Liver (tissue), 3 donors: ENCODE measurements around the gene FTO.

ENCODE experiments used
- EGR1 ChIP-seq, 2 donors: IDR thresholded peaks; 2 replicates each; pipeline ENCODE4 v1.6.1; 2016 to 2018; ENCODE audit warnings: antibody characterized with exemption in 2 of 2, low read depth in 2 of 2
- GABPA ChIP-seq, 2 donors: IDR thresholded peaks in 1 of 2; conservative IDR thresholded peaks in 1 of 2; 2 replicates each; pipeline ENCODE4 v1.6.1; 2016; ENCODE audit warnings: antibody characterized with exemption in 2 of 2, mild to moderate bottlenecking in 1 of 2, moderate library complexity in 1 of 2
- HNF4G ChIP-seq: IDR thresholded peaks from 2 replicates; pipeline ENCODE4 v1.6.1; 2016; ENCODE audit warnings: antibody characterized with exemption
- MAX ChIP-seq: IDR thresholded peaks from 2 replicates; pipeline ENCODE4 v1.6.1; 2016; ENCODE audit warnings: antibody characterized with exemption
- RAD21 ChIP-seq, 2 donors: IDR thresholded peaks; 2 replicates each; pipeline ENCODE4 v1.6.1; 2016; ENCODE audit warnings: antibody characterized with exemption in 2 of 2, mild to moderate bottlenecking in 2 of 2
- REST ChIP-seq: IDR thresholded peaks from 2 replicates; pipeline ENCODE4 v1.6.1; 2016; ENCODE audit warnings: antibody characterized with exemption, mild to moderate bottlenecking
- RXRA ChIP-seq, 2 donors: IDR thresholded peaks; 2 replicates each; pipeline ENCODE4 v1.6.1; 2017 to 2018; ENCODE audit warnings: antibody characterized with exemption in 2 of 2, mild to moderate bottlenecking in 1 of 2
- SP1 ChIP-seq: IDR thresholded peaks from 2 replicates; pipeline ENCODE4 v1.6.1; 2018; ENCODE audit warnings: antibody characterized with exemption, mild to moderate bottlenecking
- TAF1 ChIP-seq: conservative IDR thresholded peaks from 2 replicates; pipeline ENCODE4 v1.6.1; 2016; ENCODE audit warnings: antibody characterized with exemption, mild to moderate bottlenecking
- YY1 ChIP-seq: IDR thresholded peaks from 2 replicates; pipeline ENCODE4 v1.6.1; 2016; ENCODE audit warnings: antibody characterized with exemption, mild to moderate bottlenecking
- ZBTB33 ChIP-seq: IDR thresholded peaks from 2 replicates; pipeline ENCODE4 v1.6.1; 2016; ENCODE audit warnings: antibody characterized with exemption
- TF ChIP-seq, protein P1 (sequence below): fragments of 150-350 bp; IDR thresholded peaks from 2 replicates; pipeline ENCODE4 v1.5.1; 2017; ENCODE audit warnings: improper control_type of control experiment, low read depth, low read length; ENCODE audit not compliant: missing input control
- TF ChIP-seq, protein P2 (sequence below): IDR thresholded peaks from 2 replicates; pipeline ENCODE4 v1.6.1; 2016; ENCODE audit warnings: antibody characterized with exemption
- donor health status: healthy.
- donor health status: healthy.

DNA sequence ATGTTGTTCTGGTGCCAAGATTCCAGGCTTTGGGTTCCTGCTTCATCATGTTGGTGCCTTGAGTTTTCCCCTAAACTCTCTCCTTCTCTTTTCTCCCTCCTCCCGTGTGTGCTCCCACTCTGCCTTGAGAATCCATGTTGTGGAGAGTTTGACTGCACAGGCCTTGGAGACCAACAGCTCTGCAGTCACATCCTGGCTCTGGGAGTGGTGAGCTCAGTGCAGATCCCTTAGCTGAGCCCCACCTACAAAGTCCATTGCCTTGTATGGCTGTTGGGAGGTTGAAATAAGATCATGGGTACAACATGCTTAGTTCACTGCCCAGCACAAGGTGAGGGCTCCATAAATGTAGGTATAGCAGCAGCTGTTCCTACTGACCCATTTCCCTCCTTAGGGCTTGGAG is 496.8 kb downstream of the FTO start:
- TF ChIP-seq, protein P1, sequence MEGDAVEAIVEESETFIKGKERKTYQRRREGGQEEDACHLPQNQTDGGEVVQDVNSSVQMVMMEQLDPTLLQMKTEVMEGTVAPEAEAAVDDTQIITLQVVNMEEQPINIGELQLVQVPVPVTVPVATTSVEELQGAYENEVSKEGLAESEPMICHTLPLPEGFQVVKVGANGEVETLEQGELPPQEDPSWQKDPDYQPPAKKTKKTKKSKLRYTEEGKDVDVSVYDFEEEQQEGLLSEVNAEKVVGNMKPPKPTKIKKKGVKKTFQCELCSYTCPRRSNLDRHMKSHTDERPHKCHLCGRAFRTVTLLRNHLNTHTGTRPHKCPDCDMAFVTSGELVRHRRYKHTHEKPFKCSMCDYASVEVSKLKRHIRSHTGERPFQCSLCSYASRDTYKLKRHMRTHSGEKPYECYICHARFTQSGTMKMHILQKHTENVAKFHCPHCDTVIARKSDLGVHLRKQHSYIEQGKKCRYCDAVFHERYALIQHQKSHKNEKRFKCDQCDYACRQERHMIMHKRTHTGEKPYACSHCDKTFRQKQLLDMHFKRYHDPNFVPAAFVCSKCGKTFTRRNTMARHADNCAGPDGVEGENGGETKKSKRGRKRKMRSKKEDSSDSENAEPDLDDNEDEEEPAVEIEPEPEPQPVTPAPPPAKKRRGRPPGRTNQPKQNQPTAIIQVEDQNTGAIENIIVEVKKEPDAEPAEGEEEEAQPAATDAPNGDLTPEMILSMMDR, result no peak
- TF ChIP-seq GABPA (IDR thresholded peaks at IDR 0.05 in 1 of 2, conservative IDR thresholded peaks at IDR 0.05 in 1 of 2) (no peak), ZBTB33 (no peak), REST (no peak), SP1 (no peak), MAX (no peak), YY1 (no peak), EGR1 (IDR thresholded peaks at IDR 0.05; ENCODE audit: low read depth in 2 of 2) (no peak), RAD21 (IDR thresholded peaks at IDR 0.05) (no peak), TAF1 (no peak), RXRA (IDR thresholded peaks at IDR 0.05) (no peak), HNF4G (no peak)
- TF ChIP-seq, protein P2, sequence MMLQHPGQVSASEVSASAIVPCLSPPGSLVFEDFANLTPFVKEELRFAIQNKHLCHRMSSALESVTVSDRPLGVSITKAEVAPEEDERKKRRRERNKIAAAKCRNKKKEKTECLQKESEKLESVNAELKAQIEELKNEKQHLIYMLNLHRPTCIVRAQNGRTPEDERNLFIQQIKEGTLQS, result no peak
